GM23248 (cell line): ENCODE data around the gene FAM227A. TPM values are rescaled to one million over a fixed set of nuclear protein-coding genes. Genes with fewer than 3 reads are reported as not detected.
A peak's percentile ranks its signal among the peaks of the same experiment; 100 is the strongest.

ENCODE experiments used
- DNase-seq: peaks from one replicate; pipeline ENCODE4 v3.0.0-alpha.2; 2015
- H2AFZ ChIP-seq: fragments of 200-600 bp; sonication (generic); 2 replicates; pipeline ENCODE4 v1.6.1; 2016; ENCODE audit warnings: antibody characterized with exemption
- H3F3A ChIP-seq: fragments of 200-600 bp; sonication (generic); 2 replicates; pipeline ENCODE4 v1.6.1; 2016; ENCODE audit warnings: mild to moderate bottlenecking, antibody characterized with exemption, mixed run types; ENCODE audit not compliant: insufficient read depth
- H3K27ac ChIP-seq: fragments of 200-600 bp; sonication (generic); 2 replicates; pipeline ENCODE4 v1.5.1; 2016; ENCODE audit warnings: mild to moderate bottlenecking
- H3K27me3 ChIP-seq: fragments of 200-600 bp; sonication (generic); replicated peaks from 2 replicates; pipeline ENCODE4 v1.6.1; 2016; ENCODE audit warnings: mild to moderate bottlenecking; ENCODE audit not compliant: insufficient read depth
- H3K36me3 ChIP-seq: fragments of 200-600 bp; sonication (generic); 2 replicates; pipeline ENCODE4 v1.6.1; 2016; ENCODE audit warnings: low read depth, mild to moderate bottlenecking
- H3K4me1 ChIP-seq: fragments of 200-600 bp; sonication (generic); 2 replicates; pipeline ENCODE4 v1.6.1; 2016; ENCODE audit warnings: mild to moderate bottlenecking; ENCODE audit not compliant: insufficient read depth
- H3K4me2 ChIP-seq: fragments of 200-600 bp; sonication (generic); one replicate; pipeline ENCODE4 v1.6.1; 2016; ENCODE audit warnings: mild to moderate bottlenecking; ENCODE audit not compliant: unreplicated experiment
- H3K4me3 ChIP-seq: fragments of 200-600 bp; sonication (generic); 2 replicates; pipeline ENCODE4 v1.5.1; 2016; ENCODE audit warnings: mild to moderate bottlenecking
- H3K79me2 ChIP-seq: fragments of 200-600 bp; sonication (generic); 2 replicates; pipeline ENCODE4 v1.6.1; 2016; ENCODE audit warnings: mild to moderate bottlenecking; ENCODE audit not compliant: insufficient read depth
- H3K9ac ChIP-seq: fragments of 200-600 bp; sonication (generic); 2 replicates; pipeline ENCODE4 v1.6.1; 2016; ENCODE audit warnings: mild to moderate bottlenecking
- H3K9me2 ChIP-seq: fragments of 200-600 bp; sonication (generic); 2 replicates; pipeline ENCODE4 v1.6.1; 2016; ENCODE audit warnings: mixed run types, mild to moderate bottlenecking, moderate library complexity; ENCODE audit not compliant: insufficient read depth
- H3K9me3 ChIP-seq: fragments of 200-600 bp; sonication (generic); one replicate; pipeline ENCODE4 v1.6.1; 2017; ENCODE audit warnings: low read depth
- H4K20me1 ChIP-seq: fragments of 200-600 bp; sonication (generic); 2 replicates; pipeline ENCODE4 v1.6.0; 2016; ENCODE audit not compliant: insufficient read depth
- EZH2 ChIP-seq: fragments of 200-600 bp; sonication (generic); IDR thresholded peaks from 2 replicates; pipeline ENCODE4 v1.6.1; 2018; ENCODE audit warnings: antibody characterized with exemption, mild to moderate bottlenecking; ENCODE audit not compliant: insufficient read depth, poor library complexity, severe bottlenecking
- EZH2phosphoT487 ChIP-seq: fragments of 200-600 bp; sonication (generic); IDR thresholded peaks from 2 replicates; pipeline ENCODE4 v1.6.1; 2018; ENCODE audit warnings: antibody characterized with exemption, moderate library complexity, mild to moderate bottlenecking, low read depth; ENCODE audit not compliant: insufficient read depth
- WGBS, 2 experiments: methylation state at CpG; one replicate each; pipeline ENCODE4 v1.1.6; 2015 to 2017; ENCODE audit warnings: low lambda C conversion rate in 2 of 2, low coverage in 1 of 2; ENCODE audit errors: missing lambda C conversion rate in 2 of 2; 5-methylcytosine and 5-hydroxymethylcytosine counted together
- in situ Hi-C: fragments of 300-500 bp; cut with MboI; formaldehyde crosslinking; loops from 2 replicates; pipeline ENCODE4 v1.15.0; 2020
- polyA plus RNA-seq: library from polyadenylated mRNA; unstranded; fragments of >200 nt; fragmentation: Nextera tagmentation; extraction: Ambion mirVana; gene quantifications from 2 replicates; pipeline ENCODE4 v1.2.1, GENCODE V29; 2016
- total RNA-seq: library from RNA; depleted of rRNA; stranded (reverse); fragments of >200 nt; shearing (Covaris generic); gene quantifications from 2 replicates; pipeline ENCODE4 v1.2.3, GENCODE V29; 2014

Gene FAM227A
- total and polyA plus RNA-seq, 2 experiments from 2014 or later = 0.93 to 2.1 TPM

GRCh38 chr22:38578505-38578904, 77.7 kb downstream of the FAM227A start:
- in situ Hi-C loops = loop anchor here (10.0 kb wide), 1 partner anchor 524 kb away; the partner anchor contains the start of gene PICK1
- no peaks in the 10 kb centered on the region for H3K9me3 ChIP-seq
- H3K36me3 ChIP-seq = no peaks in the 10 kb centered on the region
- no peaks in the 10 kb centered on the region for H3K4me1 ChIP-seq
- no peak overlapping the region for H3K9ac ChIP-seq
- no peak overlapping the region for H3K27ac ChIP-seq
- H4K20me1 ChIP-seq = no peaks in the 10 kb centered on the region
- H3F3A ChIP-seq = no peaks in the 10 kb centered on the region
- no peak for DNase-seq
- H3K4me3 ChIP-seq = no peak overlapping the region
- no peaks in the 10 kb centered on the region for H3K79me2 ChIP-seq
- 47 to 54% methylated on average over 5 of the region's 5 CpGs for WGBS, 2 experiments
- H3K9me2 ChIP-seq = no peaks in the 10 kb centered on the region
- no peak overlapping the region for H3K4me2 ChIP-seq
- H2AFZ ChIP-seq = no peak overlapping the region
- TF ChIP-seq EZH2phosphoT487 = no peak
- no peak for TF ChIP-seq EZH2
- no peaks in the 10 kb centered on the region for H3K27me3 ChIP-seq

DNA sequence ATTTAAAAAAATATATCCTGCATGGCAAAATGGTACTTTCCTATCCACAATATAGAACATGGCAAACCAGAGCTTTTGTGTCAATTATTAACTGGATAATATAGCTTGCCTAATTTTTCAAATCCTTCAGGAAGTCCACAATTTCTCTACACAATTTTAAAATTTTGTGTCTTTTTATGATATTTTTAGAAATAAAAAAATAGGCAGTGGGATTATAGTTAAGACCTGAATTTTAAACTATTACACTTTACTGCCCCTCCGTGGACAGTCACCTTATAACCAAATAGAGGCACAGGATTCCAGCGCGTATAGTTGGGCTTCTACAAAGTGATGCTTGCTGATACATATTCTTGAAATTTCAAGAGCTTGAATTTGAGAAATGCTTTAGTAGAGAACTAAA, 84.1 kb downstream of the FAM227A start:
- no peaks in the 10 kb centered on the region for H4K20me1 ChIP-seq
- no peaks in the 10 kb centered on the region for H3K9me2 ChIP-seq
- H3F3A ChIP-seq = peaks cover 32% of the 10 kb centered on the region; the same call in 1 of the 2 replicates
- no peak overlapping the region for H3K9ac ChIP-seq
- peak; percentile 80 for DNase-seq
- no peak overlapping the region for H3K4me3 ChIP-seq
- H3K36me3 ChIP-seq = no peaks in the 10 kb centered on the region
- TF ChIP-seq EZH2 (no peak), EZH2phosphoT487 (no peak)
- H2AFZ ChIP-seq = no peak overlapping the region
- no peak overlapping the region for H3K4me2 ChIP-seq
- in situ Hi-C loops = loop anchor here (10.0 kb wide), 1 partner anchor 517 kb away; the partner anchor contains the start of gene PICK1
- no peaks in the 10 kb centered on the region for H3K27me3 ChIP-seq
- peaks cover 8% of the 10 kb centered on the region for H3K4me1 ChIP-seq
- no peaks in the 10 kb centered on the region for H3K79me2 ChIP-seq
- WGBS, 2 experiments = 3 to 4% methylated on average over 3 of the region's 3 CpGs
- H3K9me3 ChIP-seq = no peaks in the 10 kb centered on the region
- no peak overlapping the region for H3K27ac ChIP-seq

- H3K4me1 ChIP-seq = peaks cover 8% of the 10 kb centered on the region
- H3K9me3 ChIP-seq = no peaks in the 10 kb centered on the region
- peak; percentile 62 for DNase-seq
- no peaks in the 10 kb centered on the region for H3K36me3 ChIP-seq
- H4K20me1 ChIP-seq = no peaks in the 10 kb centered on the region
- no peak for TF ChIP-seq EZH2
- no peak for TF ChIP-seq EZH2phosphoT487
- H3K4me3 ChIP-seq = peak overlapping the region; percentile 85
- in situ Hi-C loops = loop anchor here (10.0 kb wide), 1 partner anchor 516 kb away; the partner anchor contains the start of gene PICK1
- peak overlapping the region; percentile 94 for H2AFZ ChIP-seq
- no peaks in the 10 kb centered on the region for H3K27me3 ChIP-seq
- peak overlapping the region; percentile 78 for H3K9ac ChIP-seq
- no peaks in the 10 kb centered on the region for H3K79me2 ChIP-seq
- 4 to 6% methylated on average over 14 of the region's 14 CpGs for WGBS, 2 experiments
- peak overlapping the region; percentile 92 for H3K4me2 ChIP-seq
- peaks cover 34% of the 10 kb centered on the region; the same call in 1 of the 2 replicates for H3F3A ChIP-seq
- H3K27ac ChIP-seq = no peak overlapping the region
- no peaks in the 10 kb centered on the region for H3K9me2 ChIP-seq
Observed at GRCh38 chr22:38570779-38571364, 85.3 kb downstream of the FAM227A start.

DNA sequence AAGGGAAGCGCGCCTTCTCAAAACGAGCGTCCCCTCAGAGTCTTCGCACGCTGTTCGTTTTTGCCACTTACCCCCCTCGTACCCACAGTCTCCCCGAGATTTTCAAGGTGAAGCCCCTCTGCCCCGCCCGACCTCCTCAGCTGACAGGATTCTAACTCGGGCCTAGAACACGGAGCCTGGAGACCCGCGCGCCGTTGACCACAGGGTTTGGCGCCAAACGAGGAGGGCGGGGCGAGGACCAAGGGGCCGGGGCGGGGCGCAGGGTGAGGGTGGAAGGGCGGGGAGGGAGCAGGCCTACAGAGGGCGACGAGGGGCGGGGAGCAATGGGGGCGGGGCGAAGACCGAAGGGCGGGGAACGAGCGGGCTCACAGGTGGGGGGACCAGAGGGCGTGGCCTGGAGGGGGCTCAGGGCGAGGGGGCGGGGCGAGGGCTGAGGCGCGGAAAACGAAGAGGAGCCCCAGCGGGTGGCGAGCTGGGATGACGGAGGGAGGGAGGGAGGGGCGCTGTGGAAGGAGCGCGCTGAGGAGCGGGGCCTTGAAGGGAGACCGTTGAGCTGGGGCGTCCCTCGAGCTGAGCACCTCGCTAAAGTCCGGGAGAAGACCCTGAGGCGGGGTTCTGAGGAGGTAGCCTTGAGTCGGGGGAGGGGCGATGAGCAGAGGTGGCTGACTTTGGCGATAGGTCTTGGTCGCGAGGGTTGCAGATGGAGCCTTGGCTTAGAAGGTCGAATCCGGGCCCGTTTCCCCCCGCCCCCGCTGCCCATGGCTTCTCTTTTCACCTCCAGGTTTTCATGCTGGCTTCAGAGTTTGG, 86.0 kb downstream of the FAM227A start, which contains the start of gene DMC1:
DMC1 (minus strand) TSS at position 212 of the 807 bp plus-strand sequence. CDS start 1,927 bp downstream, outside the sequence.
- TF ChIP-seq EZH2 (no peak), EZH2phosphoT487 (no peak)
- 2% methylated on average over 37 to 61 of the region's 64 CpGs for WGBS, 2 experiments
- peak; percentile 90 for DNase-seq

More for the DNA sequence above, 86.0 kb downstream of the FAM227A start, which contains the start of gene DMC1:
- peaks cover 34% of the 10 kb centered on the region; the same call in 1 of the 2 replicates for H3F3A ChIP-seq
- H3K4me2 ChIP-seq = peak within 1 kb of the TSS; percentile 92
- no peaks in the 10 kb centered on the region for H3K27me3 ChIP-seq
- H4K20me1 ChIP-seq = no peaks in the 10 kb centered on the region
- H3K4me3 ChIP-seq = peak within 1 kb of the TSS; percentile 85
- peaks cover 8% of the 10 kb centered on the region for H3K4me1 ChIP-seq
- H3K9me2 ChIP-seq = no peaks in the 10 kb centered on the region
- H2AFZ ChIP-seq = peak within 1 kb of the TSS; percentile 94
- in situ Hi-C loops = loop anchor here (10.0 kb wide), 1 partner anchor 515 kb away; the partner anchor contains the start of gene PICK1
- peak within 1 kb of the TSS; percentile 81 for H3K9ac ChIP-seq
- H3K79me2 ChIP-seq = no peaks in the 10 kb centered on the region
- H3K9me3 ChIP-seq = no peaks in the 10 kb centered on the region
- no peak within 1 kb of the TSS for H3K27ac ChIP-seq
- no peaks in the 10 kb centered on the region for H3K36me3 ChIP-seq
